GM23338 (cell line): ENCODE results near the gene PID1. TPM values are rescaled to one million over a fixed set of nuclear protein-coding genes. Genes with fewer than 3 reads are reported as not detected.
A peak's percentile ranks its signal among the peaks of the same experiment; 100 is the strongest.

Experiments used
- ATAC-seq: fragments of 200-7000 bp; cut with Tn5 transposase; 3 replicates; pipeline ENCODE4 v1.9.1; 2020
- DNase-seq: peaks from one replicate; pipeline ENCODE4 v3.0.0-alpha.2; 2015; ENCODE audit warnings: low spot score
- H2AFZ ChIP-seq: fragments of 200-600 bp; sonication (generic); 2 replicates; pipeline ENCODE4 v1.8.0; 2016; ENCODE audit warnings: antibody characterized with exemption, mild to moderate bottlenecking, moderate library complexity
- H3F3A ChIP-seq: fragments of 200-600 bp; sonication (generic); replicated peaks from 2 replicates; pipeline ENCODE4 v1.8.0; 2017; ENCODE audit warnings: antibody characterized with exemption, mixed run types, low read depth
- H3K27ac ChIP-seq: fragments of 200-600 bp; sonication (generic); 2 replicates; pipeline ENCODE4 v1.6.1; 2016; ENCODE audit warnings: low read depth
- H3K27me3 ChIP-seq: fragments of 200-600 bp; sonication (generic); 2 replicates; pipeline ENCODE4 v1.8.0; 2016; ENCODE audit warnings: mild to moderate bottlenecking, mixed run types, moderate library complexity; ENCODE audit not compliant: insufficient read depth
- H3K36me3 ChIP-seq: fragments of 200-600 bp; sonication (generic); 2 replicates; pipeline ENCODE4 v1.8.0; 2016; ENCODE audit warnings: mild to moderate bottlenecking; ENCODE audit not compliant: insufficient read depth
- H3K4me1 ChIP-seq: fragments of 200-600 bp; sonication (generic); 2 replicates; pipeline ENCODE4 v1.8.0; 2016; ENCODE audit warnings: mild to moderate bottlenecking, moderate library complexity; ENCODE audit not compliant: insufficient read depth
- H3K4me2 ChIP-seq: fragments of 200-600 bp; sonication (generic); 2 replicates; pipeline ENCODE4 v1.7.1; 2017; ENCODE audit warnings: mixed run types
- H3K4me3 ChIP-seq: fragments of 200-600 bp; sonication (generic); 2 replicates; pipeline ENCODE4 v1.6.1; 2016; ENCODE audit warnings: mixed run types
- H3K79me2 ChIP-seq: fragments of 200-600 bp; sonication (generic); replicated peaks from 2 replicates; pipeline ENCODE4 v1.8.0; 2017; ENCODE audit warnings: mild to moderate bottlenecking; ENCODE audit not compliant: insufficient read depth
- H3K9me2 ChIP-seq: fragments of 200-600 bp; sonication (generic); 2 replicates; pipeline ENCODE4 v1.8.0; 2017; ENCODE audit not compliant: insufficient read depth
- H4K20me1 ChIP-seq: fragments of 200-600 bp; sonication (generic); replicated peaks from 2 replicates; pipeline ENCODE4 v1.8.0; 2017; ENCODE audit warnings: mild to moderate bottlenecking; ENCODE audit not compliant: insufficient read depth
- H3K27ac Mint-ChIP-seq: 2 replicates; pipeline ENCODE4 v1.8.0; 2020; ENCODE audit warnings: inconsistent platforms, mild to moderate bottlenecking, moderate library complexity, mixed read lengths
- H3K27me3 Mint-ChIP-seq: 3 replicates; pipeline ENCODE4 v1.8.0; 2022; ENCODE audit warnings: low read depth, mild to moderate bottlenecking, moderate library complexity, mixed read lengths, inconsistent platforms; ENCODE audit not compliant: insufficient read depth, poor library complexity
- H3K36me3 Mint-ChIP-seq: 3 replicates; pipeline ENCODE4 v1.8.0; 2021; ENCODE audit warnings: low read depth, mild to moderate bottlenecking, inconsistent platforms, moderate library complexity, mixed read lengths
- H3K4me1 Mint-ChIP-seq: 3 replicates; pipeline ENCODE4 v1.8.0; 2020; ENCODE audit warnings: mild to moderate bottlenecking, inconsistent platforms, mixed read lengths
- H3K4me3 Mint-ChIP-seq: 3 replicates; pipeline ENCODE4 v1.8.0; 2021; ENCODE audit warnings: moderate library complexity, mild to moderate bottlenecking, inconsistent platforms, mixed read lengths
- H3K9me3 Mint-ChIP-seq: 3 replicates; pipeline ENCODE4 v1.8.0; 2020; ENCODE audit warnings: moderate library complexity, mild to moderate bottlenecking, inconsistent platforms, mixed read lengths
- CREB1 ChIP-seq: fragments of 250-450 bp; sonication (Bioruptor Pico); IDR thresholded peaks from 2 replicates; pipeline ENCODE4 v1.5.0; 2020; ENCODE audit warnings: low read depth, mild to moderate bottlenecking, moderate library complexity
- EZH2 ChIP-seq: fragments of 200-600 bp; sonication (generic); IDR thresholded peaks from one replicate; pipeline ENCODE4 v1.8.0; 2017; ENCODE audit warnings: antibody characterized with exemption, mild to moderate bottlenecking, low read depth; ENCODE audit not compliant: unreplicated experiment
- JUNB ChIP-seq: IDR thresholded peaks from one replicate; pipeline ENCODE4 v1.6.1; 2016; ENCODE audit warnings: antibody characterized with exemption; ENCODE audit not compliant: unreplicated experiment
- STAT1 ChIP-seq: IDR thresholded peaks from one replicate; pipeline ENCODE4 v1.6.1; 2016; ENCODE audit warnings: antibody characterized with exemption; ENCODE audit not compliant: unreplicated experiment
- ZNF114 ChIP-seq: fragments of 250-450 bp; sonication (Bioruptor Pico); IDR thresholded peaks from 2 replicates; pipeline ENCODE4 v1.5.0; 2020; ENCODE audit warnings: mild to moderate bottlenecking, moderate library complexity
- polyA plus RNA-seq: library from polyadenylated mRNA; unstranded; fragments of >200 nt; fragmentation: Nextera tagmentation; extraction: Ambion mirVana; gene quantifications from 2 replicates; pipeline ENCODE4 v1.2.1, GENCODE V29; 2016
- total RNA-seq: library from RNA; depleted of rRNA; stranded (reverse); fragments of >200 nt; shearing (Covaris generic); gene quantifications from 2 replicates; pipeline ENCODE4 v1.2.3, GENCODE V29; 2014
- TF ChIP-seq, protein P1 (sequence below): IDR thresholded peaks from one replicate; pipeline ENCODE4 v1.6.1; 2018; ENCODE audit warnings: antibody characterized with exemption; ENCODE audit not compliant: unreplicated experiment
- TF ChIP-seq, protein P2 (sequence below), 2 experiments: fragments of 200-600 bp in 1 of 2; sonication (generic) in 1 of 2; conservative IDR thresholded peaks; 2 replicates each; pipeline versions ENCODE4 v1.5.1 to v1.6.1; 2016 to 2017; ENCODE audit warnings: antibody characterized with exemption in 2 of 2, low read depth in 2 of 2, mild to moderate bottlenecking in 2 of 2, moderate library complexity in 1 of 2
- TF ChIP-seq, protein P3 (sequence below): IDR thresholded peaks from 2 replicates; pipeline ENCODE4 v1.6.1; 2016; ENCODE audit warnings: antibody characterized with exemption

Gene PID1
- total and polyA plus RNA-seq, 2 experiments from 2014 or later = 1.7 to 2.4 TPM

DNA sequence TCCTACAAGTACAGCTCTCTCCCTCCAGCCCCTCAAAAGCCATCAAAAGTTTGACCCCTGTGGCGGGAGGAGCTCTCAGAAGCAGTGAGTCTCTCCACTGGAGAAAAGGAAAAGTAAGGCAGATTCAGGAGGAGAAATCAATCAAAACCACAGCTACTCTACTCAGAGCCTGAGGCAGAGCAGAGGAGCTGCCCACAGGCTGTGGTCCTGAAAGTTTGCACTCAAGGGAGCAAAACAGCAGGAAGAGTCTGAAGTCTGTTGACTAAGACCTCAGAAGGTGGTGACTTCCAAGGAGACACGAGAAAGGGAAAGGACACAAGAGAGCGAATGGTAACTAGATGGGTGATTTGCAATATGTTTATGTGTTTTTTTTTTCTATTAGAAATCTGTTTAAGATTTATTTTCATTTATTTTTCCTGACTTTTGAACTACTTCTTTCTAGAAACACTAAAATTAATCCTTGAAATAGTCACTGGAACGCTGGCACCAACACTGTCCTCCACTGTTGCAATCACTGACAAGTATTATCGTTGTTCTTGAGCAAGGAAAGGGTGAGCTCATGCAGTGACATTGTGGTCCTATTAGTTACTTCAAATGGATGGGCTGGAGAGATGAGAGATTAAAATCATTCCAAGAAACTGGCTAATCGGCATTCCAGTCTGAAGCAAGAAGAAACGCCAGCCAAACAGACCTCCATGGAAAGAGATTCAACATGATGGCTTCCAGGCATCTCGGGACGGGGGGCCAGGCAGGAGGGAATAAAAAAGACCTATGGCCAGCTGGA is 35.8 kb downstream of the PID1 start:
- H3K36me3 ChIP-seq = no peaks in the 10 kb centered on the region
- ATAC-seq (peak; percentile 82), DNase-seq (peak; percentile 46)
- H3K4me3 ChIP-seq = no peak overlapping the region
- TF ChIP-seq CREB1 = no peak
- TF ChIP-seq, protein P1, sequence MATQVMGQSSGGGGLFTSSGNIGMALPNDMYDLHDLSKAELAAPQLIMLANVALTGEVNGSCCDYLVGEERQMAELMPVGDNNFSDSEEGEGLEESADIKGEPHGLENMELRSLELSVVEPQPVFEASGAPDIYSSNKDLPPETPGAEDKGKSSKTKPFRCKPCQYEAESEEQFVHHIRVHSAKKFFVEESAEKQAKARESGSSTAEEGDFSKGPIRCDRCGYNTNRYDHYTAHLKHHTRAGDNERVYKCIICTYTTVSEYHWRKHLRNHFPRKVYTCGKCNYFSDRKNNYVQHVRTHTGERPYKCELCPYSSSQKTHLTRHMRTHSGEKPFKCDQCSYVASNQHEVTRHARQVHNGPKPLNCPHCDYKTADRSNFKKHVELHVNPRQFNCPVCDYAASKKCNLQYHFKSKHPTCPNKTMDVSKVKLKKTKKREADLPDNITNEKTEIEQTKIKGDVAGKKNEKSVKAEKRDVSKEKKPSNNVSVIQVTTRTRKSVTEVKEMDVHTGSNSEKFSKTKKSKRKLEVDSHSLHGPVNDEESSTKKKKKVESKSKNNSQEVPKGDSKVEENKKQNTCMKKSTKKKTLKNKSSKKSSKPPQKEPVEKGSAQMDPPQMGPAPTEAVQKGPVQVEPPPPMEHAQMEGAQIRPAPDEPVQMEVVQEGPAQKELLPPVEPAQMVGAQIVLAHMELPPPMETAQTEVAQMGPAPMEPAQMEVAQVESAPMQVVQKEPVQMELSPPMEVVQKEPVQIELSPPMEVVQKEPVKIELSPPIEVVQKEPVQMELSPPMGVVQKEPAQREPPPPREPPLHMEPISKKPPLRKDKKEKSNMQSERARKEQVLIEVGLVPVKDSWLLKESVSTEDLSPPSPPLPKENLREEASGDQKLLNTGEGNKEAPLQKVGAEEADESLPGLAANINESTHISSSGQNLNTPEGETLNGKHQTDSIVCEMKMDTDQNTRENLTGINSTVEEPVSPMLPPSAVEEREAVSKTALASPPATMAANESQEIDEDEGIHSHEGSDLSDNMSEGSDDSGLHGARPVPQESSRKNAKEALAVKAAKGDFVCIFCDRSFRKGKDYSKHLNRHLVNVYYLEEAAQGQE = peak; percentile 73
- no peaks in the 10 kb centered on the region for H3K4me1 ChIP-seq
- no peaks in the 10 kb centered on the region for H4K20me1 ChIP-seq
- no peaks in the 10 kb centered on the region for H3K79me2 ChIP-seq
- H3F3A ChIP-seq = no peaks in the 10 kb centered on the region
- no peak overlapping the region for H3K27ac ChIP-seq
- H3K4me3 Mint-ChIP-seq = no peak overlapping the region
- peaks cover 4% of the 10 kb centered on the region; the same call in 1 of the 3 replicates for H3K4me1 Mint-ChIP-seq
- H2AFZ ChIP-seq = no peak overlapping the region
- H3K27ac Mint-ChIP-seq = no peak overlapping the region
- 0 out of 2 replicates have a peak, but pooled peaks cover under 1% of the 10 kb centered on the region for H3K9me2 ChIP-seq
- peaks cover 11% of the 10 kb centered on the region; the same call in 2 of the 3 replicates for H3K36me3 Mint-ChIP-seq
- no peaks in the 10 kb centered on the region for H3K27me3 ChIP-seq
- H3K27me3 Mint-ChIP-seq = peaks cover 1% of the 10 kb centered on the region
- no peak overlapping the region for H3K4me2 ChIP-seq
- H3K9me3 Mint-ChIP-seq = peaks cover 7% of the 10 kb centered on the region; the same call in 2 of the 3 replicates

DNA sequence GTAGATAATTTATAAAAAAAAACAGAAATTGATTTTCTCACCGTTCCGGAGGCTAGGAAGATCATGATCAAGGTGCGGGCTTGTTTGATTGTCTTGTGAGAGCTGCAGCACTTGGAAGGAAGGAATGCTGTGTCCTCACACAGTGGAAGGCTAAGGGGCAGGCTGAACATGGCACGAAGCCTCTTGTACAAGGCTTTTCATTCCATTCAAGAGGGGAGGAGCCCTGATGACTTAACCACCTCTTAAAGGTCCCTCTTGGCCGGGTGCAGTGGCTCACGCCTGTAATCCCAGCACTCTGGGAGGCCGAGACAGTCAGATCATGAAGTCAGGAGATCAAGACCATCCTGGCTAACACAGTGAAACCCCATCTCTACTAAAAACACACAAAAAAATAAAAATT is 39.2 kb downstream of the PID1 start:
- Histone ChIP-seq H3K4me1 (no peaks in the 10 kb centered on the region), H3K79me2 (no peaks in the 10 kb centered on the region), H2AFZ (no peak overlapping the region), H3F3A (no peaks in the 10 kb centered on the region), H3K4me2 (no peak overlapping the region), H4K20me1 (no peaks in the 10 kb centered on the region), H3K27ac (no peak overlapping the region), H3K36me3 (no peaks in the 10 kb centered on the region), H3K9me2 (no peaks in the 10 kb centered on the region), H3K4me3 (no peak overlapping the region), H3K27me3 (no peaks in the 10 kb centered on the region)
- H3K4me3 Mint-ChIP-seq = no peak overlapping the region
- no peaks in the 10 kb centered on the region for H3K9me3 Mint-ChIP-seq
- ATAC-seq (no peak), DNase-seq (no peak)
- peaks cover 1% of the 10 kb centered on the region for H3K27me3 Mint-ChIP-seq
- no peaks in the 10 kb centered on the region for H3K36me3 Mint-ChIP-seq
- H3K27ac Mint-ChIP-seq = no peak overlapping the region
- H3K4me1 Mint-ChIP-seq = peaks cover 4% of the 10 kb centered on the region; the same call in 1 of the 3 replicates
- TF ChIP-seq, protein P2, sequence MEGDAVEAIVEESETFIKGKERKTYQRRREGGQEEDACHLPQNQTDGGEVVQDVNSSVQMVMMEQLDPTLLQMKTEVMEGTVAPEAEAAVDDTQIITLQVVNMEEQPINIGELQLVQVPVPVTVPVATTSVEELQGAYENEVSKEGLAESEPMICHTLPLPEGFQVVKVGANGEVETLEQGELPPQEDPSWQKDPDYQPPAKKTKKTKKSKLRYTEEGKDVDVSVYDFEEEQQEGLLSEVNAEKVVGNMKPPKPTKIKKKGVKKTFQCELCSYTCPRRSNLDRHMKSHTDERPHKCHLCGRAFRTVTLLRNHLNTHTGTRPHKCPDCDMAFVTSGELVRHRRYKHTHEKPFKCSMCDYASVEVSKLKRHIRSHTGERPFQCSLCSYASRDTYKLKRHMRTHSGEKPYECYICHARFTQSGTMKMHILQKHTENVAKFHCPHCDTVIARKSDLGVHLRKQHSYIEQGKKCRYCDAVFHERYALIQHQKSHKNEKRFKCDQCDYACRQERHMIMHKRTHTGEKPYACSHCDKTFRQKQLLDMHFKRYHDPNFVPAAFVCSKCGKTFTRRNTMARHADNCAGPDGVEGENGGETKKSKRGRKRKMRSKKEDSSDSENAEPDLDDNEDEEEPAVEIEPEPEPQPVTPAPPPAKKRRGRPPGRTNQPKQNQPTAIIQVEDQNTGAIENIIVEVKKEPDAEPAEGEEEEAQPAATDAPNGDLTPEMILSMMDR (conservative IDR thresholded peaks at IDR 0.05; ENCODE audit: low read depth in 2 of 2) = no peak
- TF ChIP-seq JUNB (no peak), EZH2 (no peak), STAT1 (no peak), ZNF114 (CRISPR knock-in tag) (no peak)
- TF ChIP-seq, protein P3, sequence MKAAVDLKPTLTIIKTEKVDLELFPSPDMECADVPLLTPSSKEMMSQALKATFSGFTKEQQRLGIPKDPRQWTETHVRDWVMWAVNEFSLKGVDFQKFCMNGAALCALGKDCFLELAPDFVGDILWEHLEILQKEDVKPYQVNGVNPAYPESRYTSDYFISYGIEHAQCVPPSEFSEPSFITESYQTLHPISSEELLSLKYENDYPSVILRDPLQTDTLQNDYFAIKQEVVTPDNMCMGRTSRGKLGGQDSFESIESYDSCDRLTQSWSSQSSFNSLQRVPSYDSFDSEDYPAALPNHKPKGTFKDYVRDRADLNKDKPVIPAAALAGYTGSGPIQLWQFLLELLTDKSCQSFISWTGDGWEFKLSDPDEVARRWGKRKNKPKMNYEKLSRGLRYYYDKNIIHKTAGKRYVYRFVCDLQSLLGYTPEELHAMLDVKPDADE = no peak
